Ishikawa (cell line): ENCODE measurements around the gene PSD2.
A peak's percentile ranks its signal among the peaks of the same experiment; 100 is the strongest.

Experiments used
- CEBPB ChIP-seq: IDR thresholded peaks from 2 replicates; pipeline ENCODE4 v1.6.1; 2012
- CREB1 ChIP-seq: IDR thresholded peaks from 2 replicates; pipeline ENCODE4 v1.6.1; 2012; ENCODE audit warnings: low read depth
- EGR1 ChIP-seq: IDR thresholded peaks from 2 replicates; pipeline ENCODE4 v1.6.1; 2012
- EP300 ChIP-seq: IDR thresholded peaks from 2 replicates; pipeline ENCODE4 v1.6.1; 2012; ENCODE audit warnings: borderline replicate concordance
- FOXM1 ChIP-seq: IDR thresholded peaks from 2 replicates; pipeline ENCODE4 v1.6.1; 2012; ENCODE audit warnings: low read depth, borderline replicate concordance
- MAX ChIP-seq: IDR thresholded peaks from 2 replicates; pipeline ENCODE4 v1.6.1; 2012
- NFIC ChIP-seq: IDR thresholded peaks from 2 replicates; pipeline ENCODE4 v1.6.1; 2012
- RAD21 ChIP-seq: IDR thresholded peaks from 2 replicates; pipeline ENCODE4 v1.6.1; 2012; ENCODE audit warnings: low read depth
- TAF1 ChIP-seq: IDR thresholded peaks from 2 replicates; pipeline ENCODE4 v1.6.1; 2012; ENCODE audit warnings: low read depth, mild to moderate bottlenecking
- TCF12 ChIP-seq: IDR thresholded peaks from 2 replicates; pipeline ENCODE4 v1.6.1; 2012; ENCODE audit warnings: low read depth
- TEAD4 ChIP-seq: IDR thresholded peaks from 2 replicates; pipeline ENCODE4 v1.6.1; 2012
- YY1 ChIP-seq: IDR thresholded peaks from 2 replicates; pipeline ENCODE4 v1.6.1; 2012; ENCODE audit warnings: low read depth
- ZBTB7A ChIP-seq: IDR thresholded peaks from 2 replicates; pipeline ENCODE4 v1.6.1; 2012; ENCODE audit warnings: low read depth
- TF ChIP-seq, protein P1 (sequence below): IDR thresholded peaks from 2 replicates; pipeline ENCODE4 v1.6.1; 2012
- TF ChIP-seq, protein P2 (sequence below): IDR thresholded peaks from 2 replicates; pipeline ENCODE4 v1.6.1; 2012; ENCODE audit warnings: low read depth, mild to moderate bottlenecking

The PSD2 gene

GRCh38 chr5:139872052-139872766 is 76.6 kb downstream of the PSD2 start:
- no peak for TF ChIP-seq EP300
- TF ChIP-seq RAD21 = peak; percentile 10; the same call in 1 of the 2 replicates

- TF ChIP-seq, protein P1, sequence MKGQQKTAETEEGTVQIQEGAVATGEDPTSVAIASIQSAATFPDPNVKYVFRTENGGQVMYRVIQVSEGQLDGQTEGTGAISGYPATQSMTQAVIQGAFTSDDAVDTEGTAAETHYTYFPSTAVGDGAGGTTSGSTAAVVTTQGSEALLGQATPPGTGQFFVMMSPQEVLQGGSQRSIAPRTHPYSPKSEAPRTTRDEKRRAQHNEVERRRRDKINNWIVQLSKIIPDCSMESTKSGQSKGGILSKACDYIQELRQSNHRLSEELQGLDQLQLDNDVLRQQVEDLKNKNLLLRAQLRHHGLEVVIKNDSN = no peak
- no peak for TF ChIP-seq MAX
- no peak for TF ChIP-seq EGR1
- no peak for TF ChIP-seq ZBTB7A
- no peak for TF ChIP-seq CREB1
- TF ChIP-seq EP300 = no peak
- TF ChIP-seq, protein P2, sequence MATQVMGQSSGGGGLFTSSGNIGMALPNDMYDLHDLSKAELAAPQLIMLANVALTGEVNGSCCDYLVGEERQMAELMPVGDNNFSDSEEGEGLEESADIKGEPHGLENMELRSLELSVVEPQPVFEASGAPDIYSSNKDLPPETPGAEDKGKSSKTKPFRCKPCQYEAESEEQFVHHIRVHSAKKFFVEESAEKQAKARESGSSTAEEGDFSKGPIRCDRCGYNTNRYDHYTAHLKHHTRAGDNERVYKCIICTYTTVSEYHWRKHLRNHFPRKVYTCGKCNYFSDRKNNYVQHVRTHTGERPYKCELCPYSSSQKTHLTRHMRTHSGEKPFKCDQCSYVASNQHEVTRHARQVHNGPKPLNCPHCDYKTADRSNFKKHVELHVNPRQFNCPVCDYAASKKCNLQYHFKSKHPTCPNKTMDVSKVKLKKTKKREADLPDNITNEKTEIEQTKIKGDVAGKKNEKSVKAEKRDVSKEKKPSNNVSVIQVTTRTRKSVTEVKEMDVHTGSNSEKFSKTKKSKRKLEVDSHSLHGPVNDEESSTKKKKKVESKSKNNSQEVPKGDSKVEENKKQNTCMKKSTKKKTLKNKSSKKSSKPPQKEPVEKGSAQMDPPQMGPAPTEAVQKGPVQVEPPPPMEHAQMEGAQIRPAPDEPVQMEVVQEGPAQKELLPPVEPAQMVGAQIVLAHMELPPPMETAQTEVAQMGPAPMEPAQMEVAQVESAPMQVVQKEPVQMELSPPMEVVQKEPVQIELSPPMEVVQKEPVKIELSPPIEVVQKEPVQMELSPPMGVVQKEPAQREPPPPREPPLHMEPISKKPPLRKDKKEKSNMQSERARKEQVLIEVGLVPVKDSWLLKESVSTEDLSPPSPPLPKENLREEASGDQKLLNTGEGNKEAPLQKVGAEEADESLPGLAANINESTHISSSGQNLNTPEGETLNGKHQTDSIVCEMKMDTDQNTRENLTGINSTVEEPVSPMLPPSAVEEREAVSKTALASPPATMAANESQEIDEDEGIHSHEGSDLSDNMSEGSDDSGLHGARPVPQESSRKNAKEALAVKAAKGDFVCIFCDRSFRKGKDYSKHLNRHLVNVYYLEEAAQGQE = no peak
Observed at GRCh38 chr5:139872851-139873794, 77.5 kb downstream of the PSD2 start.

DNA sequence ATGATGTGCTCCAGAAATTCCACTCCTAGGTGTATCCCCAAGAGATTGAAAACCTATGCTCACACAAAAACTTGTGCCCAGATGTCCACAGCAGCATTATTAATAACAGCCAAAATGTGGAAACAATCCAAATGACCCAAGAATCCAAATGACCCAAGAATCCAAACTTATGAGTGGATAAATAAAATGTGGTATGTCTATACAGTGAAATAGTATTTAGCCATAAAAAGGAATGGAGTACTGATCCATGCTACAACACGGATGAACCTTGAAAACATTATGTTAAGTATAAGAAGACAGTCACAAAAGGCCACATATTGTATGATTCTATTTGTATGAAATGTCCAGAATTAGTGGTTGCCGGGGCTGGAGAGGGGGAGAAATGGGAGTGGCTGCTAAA is 80.3 kb downstream of the PSD2 start:
- TF ChIP-seq FOXM1 (no peak), ZBTB7A (no peak), CREB1 (no peak), EP300 (no peak), TCF12 (no peak), EGR1 (no peak), TEAD4 (no peak), CEBPB (no peak), MAX (no peak), RAD21 (no peak), NFIC (no peak), YY1 (no peak), TAF1 (no peak)
- TF ChIP-seq, protein P2 = no peak
- TF ChIP-seq, protein P1 = no peak

DNA sequence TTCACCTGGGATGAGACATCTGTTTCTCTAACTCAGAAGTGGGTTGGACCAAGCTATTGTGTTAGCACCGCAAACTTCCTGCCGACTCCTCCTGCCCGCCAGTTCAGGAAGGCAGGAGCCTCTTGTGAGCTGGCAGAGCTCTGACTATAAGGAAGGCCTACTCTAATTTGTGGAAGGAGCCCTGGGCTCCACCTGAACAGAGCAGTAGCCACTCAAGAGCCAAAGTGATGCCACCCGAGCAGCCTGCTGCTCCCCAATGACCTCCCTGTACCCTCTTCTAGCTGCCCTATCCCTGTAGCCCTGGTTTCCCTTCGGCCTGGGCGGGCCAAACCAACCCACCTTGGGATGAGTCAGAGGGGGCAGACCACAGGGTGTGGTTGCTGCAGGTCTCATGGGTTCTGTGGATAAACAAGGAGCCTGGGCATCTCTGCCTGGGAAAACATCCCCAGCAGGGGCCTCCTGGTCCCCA is 81.6 kb downstream of the PSD2 start:
- TF ChIP-seq, protein P1 = no peak
- TF ChIP-seq NFIC (no peak), RAD21 (no peak), EGR1 (no peak), TEAD4 (no peak), CEBPB (no peak), FOXM1 (no peak), TAF1 (no peak), CREB1 (no peak), TCF12 (no peak), YY1 (no peak), ZBTB7A (no peak)

- TF ChIP-seq, protein P1 = peak; percentile 85
- no peak for TF ChIP-seq TEAD4
- TF ChIP-seq, protein P2 = no peak
- TF ChIP-seq EP300 = no peak
Observed at GRCh38 chr5:139878093-139878492, 82.5 kb downstream of the PSD2 start.
